NCI-H1092 treated with DMSO at 0.1 percent for 48 hours (cell line): ENCODE results near the gene IL1RAP.
"Not testable (repeated sequence)": the region's sequence is repeated elsewhere in the genome, so short reads cannot be mapped to it uniquely, and the experiment has no call there.

Experiments used
- DNase-seq: peaks from one replicate; lab custom pipeline; 2025; lab: John Stamatoyannopoulos, UW

The IL1RAP gene

DNA sequence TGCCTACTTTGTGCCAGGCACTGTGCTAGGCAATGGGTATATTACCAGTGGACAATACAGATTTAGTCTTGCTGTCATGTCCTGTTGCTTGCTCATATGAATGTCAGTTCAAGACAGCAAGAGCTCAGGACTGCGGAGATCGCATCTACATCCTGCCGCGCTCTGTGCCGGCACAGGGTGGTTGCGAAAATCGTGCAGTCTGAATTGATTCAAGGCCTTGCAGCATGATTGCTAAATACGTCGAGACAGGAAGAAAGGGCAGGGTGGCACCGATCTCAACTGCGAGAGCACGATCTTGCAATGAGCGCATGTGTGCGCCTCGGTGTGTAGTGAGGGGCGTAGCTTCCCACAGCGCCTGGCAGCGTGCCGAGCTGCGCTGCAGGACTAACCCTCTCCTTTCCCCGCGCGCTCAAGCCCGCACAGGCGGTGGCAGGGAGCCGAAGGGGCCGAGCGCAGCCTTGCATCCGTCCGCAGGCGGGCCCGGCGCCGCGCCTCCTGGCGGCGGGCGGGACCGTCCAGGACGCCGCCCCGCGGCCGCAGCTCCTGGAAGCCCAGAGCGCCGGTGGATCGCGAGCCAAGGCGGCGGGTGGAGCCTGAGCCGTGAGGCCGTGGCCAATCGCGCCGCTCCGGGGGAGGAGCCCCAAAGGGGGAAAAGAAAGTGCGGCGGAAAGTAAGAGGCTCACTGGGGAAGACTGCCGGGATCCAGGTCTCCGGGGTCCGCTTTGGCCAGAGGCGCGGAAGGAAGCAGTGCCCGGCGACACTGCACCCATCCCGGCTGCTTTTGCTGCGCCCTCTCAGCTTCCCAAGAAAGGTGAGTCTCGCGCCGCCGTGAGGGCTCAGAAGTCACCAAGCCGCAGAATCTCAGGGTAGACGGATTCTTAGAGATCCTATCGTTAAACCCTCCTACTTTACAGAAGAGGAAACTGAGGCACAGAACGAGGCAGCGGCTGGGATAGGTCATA lies at the start of gene IL1RAP:
IL1RAP (plus strand) TSS at position 677 of the 962 bp plus-strand sequence. CDS start 50,205 bp downstream, outside the sequence.
- DNase-seq, result peak; percentile 41

GRCh38 chr3:190467922-190468321 lies 46.0 kb upstream of the IL1RAP start:
- no peak for DNase-seq

DNA sequence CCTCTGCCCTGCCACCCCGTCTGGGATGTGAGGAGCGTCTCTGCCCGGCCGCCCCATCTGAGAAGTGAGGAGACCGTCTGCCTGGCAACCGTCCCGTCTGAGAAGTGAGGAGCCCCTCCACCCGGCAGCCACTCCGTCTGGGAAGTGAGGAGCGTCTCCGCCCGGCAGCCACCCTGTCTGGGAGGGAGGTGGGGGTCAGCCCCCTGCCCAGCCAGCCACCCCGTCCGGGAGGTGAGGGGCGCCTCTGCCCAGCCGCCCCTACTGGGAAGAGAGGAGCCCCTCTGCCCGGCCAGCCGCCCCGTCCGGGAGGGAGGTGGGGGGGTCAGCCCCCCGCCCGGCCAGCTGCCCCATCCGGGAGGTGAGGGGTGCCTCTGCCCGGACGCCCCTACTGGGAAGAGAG lies 40.6 kb upstream of the IL1RAP start:
- not testable (repeated sequence) for DNase-seq

DNA sequence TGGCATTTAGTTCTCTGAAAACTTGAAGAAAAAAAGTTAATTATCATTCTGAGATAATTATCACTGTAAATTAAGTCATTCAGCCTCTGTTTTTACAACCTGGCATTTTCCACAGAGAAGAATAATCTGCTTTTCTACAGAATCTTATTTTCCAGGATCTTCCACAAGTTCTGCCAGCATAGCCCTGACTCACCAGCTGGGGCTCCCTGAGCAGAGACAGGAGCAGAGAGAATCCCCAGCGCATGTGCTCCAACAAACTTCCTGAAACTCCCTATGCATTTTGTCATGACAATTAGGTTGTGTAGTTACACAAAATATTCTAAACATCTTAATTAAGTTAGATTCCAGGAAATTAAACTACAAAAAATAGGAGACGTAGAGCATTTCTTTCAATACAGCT lies 32.1 kb upstream of the IL1RAP start:
- DNase-seq, result no peak

GRCh38 chr3:190485830-190486532 lies 27.9 kb upstream of the IL1RAP start:
- no peak for DNase-seq

- DNase-seq, result no peak
These were observed 27.4 kb upstream of the IL1RAP start for GRCh38 chr3:190486533-190486864.

DNA sequence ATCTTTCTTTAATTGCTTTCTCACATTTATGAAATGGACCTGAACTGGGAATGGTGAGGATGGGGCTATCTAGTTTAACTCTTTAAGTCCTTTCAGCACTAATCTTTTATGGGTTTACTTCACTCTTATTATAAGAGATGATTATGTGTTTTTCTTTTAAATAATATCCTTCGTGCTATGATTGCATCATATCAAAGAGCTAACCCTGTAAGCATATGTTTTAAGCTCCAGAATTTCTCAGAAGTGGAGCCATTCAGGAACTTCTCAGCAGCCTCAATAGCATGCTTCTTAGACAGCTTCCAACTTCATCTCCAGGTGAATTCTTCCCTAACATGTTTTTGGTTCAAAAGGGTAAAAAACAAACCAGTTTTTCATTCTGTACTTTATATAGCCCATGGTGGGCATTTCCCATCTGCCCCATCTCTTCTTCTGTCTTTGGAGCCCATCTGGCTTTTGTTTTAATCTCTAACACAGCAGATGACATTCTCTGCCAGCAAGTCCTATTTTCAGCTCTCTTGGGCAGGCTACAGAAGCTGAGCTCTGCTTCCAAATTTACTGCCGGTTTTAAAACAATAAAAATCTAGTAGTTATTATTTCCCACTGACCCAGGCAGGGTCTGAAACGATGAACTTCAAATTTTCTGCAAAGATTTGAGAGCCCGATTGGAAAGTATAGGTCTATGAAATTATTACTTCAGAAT lies 26.8 kb upstream of the IL1RAP start:
- no peak for DNase-seq

DNA sequence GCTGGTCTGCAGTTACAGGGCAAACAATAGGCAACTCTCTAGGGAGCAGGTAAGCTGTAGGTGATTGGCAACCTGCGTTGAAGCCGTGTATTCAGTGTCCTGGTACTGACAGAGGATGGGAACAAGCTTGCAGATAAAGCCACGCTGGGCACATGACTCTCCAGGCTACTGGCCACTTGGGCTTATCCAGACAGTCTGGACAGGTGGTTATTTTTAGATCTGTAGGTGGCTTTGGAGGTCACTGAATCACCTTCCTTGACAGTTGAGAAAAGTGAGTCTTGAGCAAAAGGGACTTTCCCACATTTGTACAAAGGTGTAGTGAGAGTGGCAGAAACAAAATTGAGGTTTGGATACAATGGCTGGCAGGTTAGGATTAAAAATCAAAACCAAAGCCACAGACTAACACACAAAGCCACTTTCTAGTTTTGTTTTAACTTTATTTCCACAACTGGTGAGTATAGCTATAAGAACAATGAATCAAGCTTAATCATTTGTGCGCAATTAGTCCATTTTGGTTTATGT lies 22.3 kb upstream of the IL1RAP start:
- DNase-seq, result no peak

- DNase-seq, result no peak
These were observed 21.8 kb upstream of the IL1RAP start for GRCh38 chr3:190492129-190492528.

- no peak for DNase-seq
These were observed 20.9 kb upstream of the IL1RAP start for GRCh38 chr3:190492966-190493365.

- no peak for DNase-seq
These were observed 19.0 kb upstream of the IL1RAP start for GRCh38 chr3:190494907-190495306.

GRCh38 chr3:190495354-190495753 lies 18.5 kb upstream of the IL1RAP start:
- no peak for DNase-seq

GRCh38 chr3:190495796-190496195 lies 18.1 kb upstream of the IL1RAP start:
- DNase-seq, result no peak

DNA sequence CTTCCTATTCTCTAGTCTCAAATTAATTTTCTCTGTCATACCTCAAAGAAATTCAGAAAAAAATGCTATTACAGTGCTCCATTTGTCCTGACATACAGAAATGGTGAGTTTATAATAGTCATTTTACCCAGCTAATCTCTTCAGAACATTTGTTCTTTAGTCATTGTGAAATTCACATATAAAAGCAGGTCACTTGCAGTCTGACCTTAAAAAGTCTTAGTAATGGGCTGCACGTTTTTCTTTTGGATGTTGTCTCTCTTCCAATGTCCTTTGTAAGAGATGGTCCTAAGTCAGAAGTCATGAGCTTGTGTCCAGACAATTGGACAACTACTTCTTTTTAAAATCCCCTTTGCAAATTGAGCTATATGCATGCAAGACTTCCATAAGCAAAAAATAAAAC lies 17.0 kb upstream of the IL1RAP start:
- no peak for DNase-seq

GRCh38 chr3:190497811-190498210 lies 16.1 kb upstream of the IL1RAP start:
- DNase-seq, result no peak

- DNase-seq, result no peak
These were observed 15.6 kb upstream of the IL1RAP start for GRCh38 chr3:190498293-190498692.

- no peak for DNase-seq
These were observed 14.8 kb upstream of the IL1RAP start for GRCh38 chr3:190499122-190499521.

DNA sequence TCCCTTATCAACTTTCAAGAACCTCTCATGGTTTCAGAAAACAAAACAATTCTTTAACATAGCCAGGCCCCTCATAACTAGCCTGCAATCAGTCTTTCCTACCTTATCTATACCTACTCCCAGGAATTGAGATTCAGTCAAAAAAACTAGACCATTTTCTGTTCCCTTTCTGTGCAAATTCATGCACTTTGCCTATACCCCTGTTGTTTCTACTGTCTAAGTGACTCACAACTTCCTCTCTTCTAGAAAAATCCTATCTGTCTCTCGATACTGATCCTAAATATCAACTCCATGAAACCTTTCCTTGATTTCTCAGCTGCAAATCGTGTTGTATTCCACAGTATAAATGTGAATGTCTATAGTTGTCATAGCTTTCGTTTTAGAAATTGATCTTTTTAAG lies 10.9 kb upstream of the IL1RAP start:
- no peak for DNase-seq

- DNase-seq, result no peak
These were observed 9.3 kb upstream of the IL1RAP start for GRCh38 chr3:190504354-190505125.

- no peak for DNase-seq
These were observed 8.4 kb upstream of the IL1RAP start for GRCh38 chr3:190505381-190506003.

DNA sequence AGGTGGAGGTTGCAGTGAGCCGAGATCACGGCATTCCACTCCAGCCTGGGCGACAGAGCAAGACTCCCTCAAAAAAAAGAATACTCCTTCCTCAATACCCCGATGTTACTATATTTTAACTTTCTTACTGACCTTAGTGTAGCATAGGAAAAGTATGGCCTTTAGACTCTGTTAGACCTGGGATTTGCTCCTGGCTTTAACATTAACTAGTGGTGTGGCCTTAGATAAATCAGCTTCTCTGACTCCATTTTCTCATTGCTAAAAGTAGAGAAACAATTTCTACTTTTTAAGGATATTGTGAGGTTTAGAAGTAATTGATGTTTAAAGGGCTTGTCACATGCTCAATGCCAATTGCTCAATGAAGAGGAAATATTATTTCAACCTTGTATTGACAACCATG lies 7.6 kb upstream of the IL1RAP start:
- DNase-seq, result no peak
